Choroid plexus epithelial cell (primary cell): ENCODE data around the gene TRMO.

Experiments used
- DNase-seq: peaks from one replicate; pipeline ENCODE4 v3.0.0-alpha.2; 2010; ENCODE audit warnings: low read depth
- H3K4me3 ChIP-seq: 2 replicates; pipeline ENCODE4 v1.5.1; 2011; ENCODE audit warnings: low read depth, mild to moderate bottlenecking, control low read depth, low read length, moderate library complexity
- TF ChIP-seq, protein P1 (sequence below): conservative IDR thresholded peaks from 2 replicates; pipeline ENCODE4 v1.5.1; 2011; ENCODE audit warnings: low read depth, mild to moderate bottlenecking, control low read depth, inconsistent platforms, low read length, moderate library complexity

The TRMO gene

DNA sequence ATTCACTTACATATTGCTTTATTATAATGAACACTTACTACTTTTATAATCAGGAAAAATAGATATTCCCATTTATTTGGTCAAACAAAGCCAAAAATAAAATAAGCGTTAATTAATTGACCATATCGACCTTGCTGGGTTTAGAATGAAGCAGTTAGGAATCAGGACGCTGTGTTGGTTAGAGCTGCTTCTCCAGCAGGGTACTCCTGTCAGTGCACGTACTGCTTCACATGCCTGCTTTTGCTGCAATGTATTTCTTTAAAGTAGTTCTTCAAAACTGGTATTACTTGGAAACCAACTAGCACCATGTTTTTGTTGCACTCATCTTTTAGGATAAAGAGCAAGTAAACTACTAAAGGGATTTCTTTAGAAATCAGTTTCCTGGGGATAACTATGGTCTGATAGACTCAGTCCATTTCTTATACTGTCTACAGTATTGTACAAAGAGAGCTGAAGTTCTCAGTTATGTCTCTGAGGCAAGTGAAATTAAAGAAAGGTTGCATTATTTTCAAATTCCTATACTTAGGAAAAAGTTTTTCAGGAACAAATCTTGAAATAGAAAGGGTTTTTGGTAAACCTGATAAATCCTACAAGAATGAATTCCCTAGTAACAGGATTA is 6.8 kb upstream of the TRMO start:
- TF ChIP-seq, protein P1, sequence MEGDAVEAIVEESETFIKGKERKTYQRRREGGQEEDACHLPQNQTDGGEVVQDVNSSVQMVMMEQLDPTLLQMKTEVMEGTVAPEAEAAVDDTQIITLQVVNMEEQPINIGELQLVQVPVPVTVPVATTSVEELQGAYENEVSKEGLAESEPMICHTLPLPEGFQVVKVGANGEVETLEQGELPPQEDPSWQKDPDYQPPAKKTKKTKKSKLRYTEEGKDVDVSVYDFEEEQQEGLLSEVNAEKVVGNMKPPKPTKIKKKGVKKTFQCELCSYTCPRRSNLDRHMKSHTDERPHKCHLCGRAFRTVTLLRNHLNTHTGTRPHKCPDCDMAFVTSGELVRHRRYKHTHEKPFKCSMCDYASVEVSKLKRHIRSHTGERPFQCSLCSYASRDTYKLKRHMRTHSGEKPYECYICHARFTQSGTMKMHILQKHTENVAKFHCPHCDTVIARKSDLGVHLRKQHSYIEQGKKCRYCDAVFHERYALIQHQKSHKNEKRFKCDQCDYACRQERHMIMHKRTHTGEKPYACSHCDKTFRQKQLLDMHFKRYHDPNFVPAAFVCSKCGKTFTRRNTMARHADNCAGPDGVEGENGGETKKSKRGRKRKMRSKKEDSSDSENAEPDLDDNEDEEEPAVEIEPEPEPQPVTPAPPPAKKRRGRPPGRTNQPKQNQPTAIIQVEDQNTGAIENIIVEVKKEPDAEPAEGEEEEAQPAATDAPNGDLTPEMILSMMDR: no peak
- no peak overlapping the region for H3K4me3 ChIP-seq
- DNase-seq: no peak

DNA sequence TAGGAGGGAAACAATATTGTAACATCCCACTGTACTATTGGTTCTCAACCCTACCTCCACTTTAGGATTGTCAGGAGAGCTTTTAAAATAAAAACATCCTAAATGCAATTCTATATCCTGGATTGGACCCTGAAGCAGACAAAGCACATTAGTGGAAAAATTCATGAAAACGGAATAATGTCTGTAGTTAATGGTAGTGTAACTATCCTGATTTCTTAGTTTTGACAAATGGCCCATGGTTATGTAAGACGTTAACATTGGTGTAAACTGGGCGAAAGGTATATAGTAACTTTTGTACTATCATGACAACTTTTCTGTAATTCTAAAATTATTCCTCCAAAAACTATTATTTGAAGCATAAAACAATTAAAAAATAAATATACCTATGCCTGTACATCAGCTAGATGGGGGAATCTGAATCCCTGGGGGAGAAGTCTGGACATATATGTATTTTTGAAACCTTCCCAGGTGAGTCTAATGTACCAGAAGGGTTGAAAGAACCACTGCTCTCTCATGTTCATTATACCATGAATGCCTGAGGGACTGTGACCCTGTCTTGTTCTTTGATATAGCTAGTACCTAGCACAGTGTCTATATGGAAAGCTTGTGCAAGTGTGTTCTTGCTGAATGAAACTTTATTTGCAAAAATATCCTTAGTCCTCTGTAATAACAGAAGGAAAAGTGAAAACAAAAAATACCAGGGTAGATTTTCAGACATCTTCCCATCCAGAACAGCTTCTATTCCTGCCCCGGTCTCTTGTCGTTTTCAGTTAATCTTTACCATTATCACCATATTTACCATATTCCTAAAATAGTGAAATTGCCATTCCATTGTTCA is 3.4 kb upstream of the TRMO start:
- TF ChIP-seq, protein P1: no peak
- no peak overlapping the region for H3K4me3 ChIP-seq
- no peak for DNase-seq

DNA sequence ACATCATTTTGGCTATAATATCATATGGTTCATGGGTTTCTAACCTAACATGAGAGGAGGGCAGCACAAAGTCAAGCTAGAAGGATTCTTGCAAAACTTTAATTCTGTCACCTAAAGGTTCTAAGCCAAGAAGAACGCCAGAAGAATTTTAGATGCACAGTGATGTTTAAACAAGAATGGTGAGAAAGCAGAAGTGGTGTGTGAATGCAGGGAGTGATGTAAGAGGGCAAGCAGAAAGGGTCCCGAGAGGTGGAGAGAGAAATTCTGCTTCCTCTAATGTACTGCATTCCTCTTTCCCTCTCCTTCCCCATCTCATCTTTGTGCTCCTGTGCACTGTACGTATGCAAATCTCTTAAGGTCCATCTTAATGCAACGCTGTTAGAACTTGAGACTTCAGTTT is 2.1 kb upstream of the TRMO start:
- TF ChIP-seq, protein P1: no peak
- no peak overlapping the region for H3K4me3 ChIP-seq

DNA sequence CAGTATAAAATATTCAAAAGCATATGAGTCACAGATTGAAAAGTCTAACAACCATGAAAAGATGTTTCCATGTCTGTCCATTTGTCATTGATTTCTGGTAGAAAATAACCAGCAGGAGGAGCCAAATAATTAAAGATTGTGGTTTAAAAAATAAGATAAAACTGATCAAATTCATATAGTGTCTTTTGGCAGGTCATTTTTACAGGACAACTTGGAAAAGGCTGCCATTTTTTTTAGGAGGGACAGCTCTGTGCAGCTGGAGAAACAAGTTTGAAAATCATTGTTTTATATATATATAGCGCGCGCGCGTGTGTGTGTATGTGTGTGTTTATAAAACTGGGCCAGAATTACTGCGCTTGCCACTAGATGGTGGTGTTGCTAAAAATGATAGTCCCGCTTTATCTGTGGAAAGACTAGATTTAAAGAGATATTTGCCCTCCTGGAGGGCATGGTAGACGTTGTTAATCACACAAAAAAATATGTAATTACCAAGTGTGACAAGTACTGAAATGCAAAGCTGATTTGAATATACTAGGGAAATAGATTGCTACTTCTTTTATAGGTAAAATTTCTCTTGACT is 1.3 kb upstream of the TRMO start:
- TF ChIP-seq, protein P1: peak; percentile 73
- DNase-seq: peak; percentile 86
- H3K4me3 ChIP-seq: peak overlapping the region; percentile 50

More for the DNA sequence above, 2.1 kb upstream of the TRMO start:
- no peak for DNase-seq

GRCh38 chr9:97919217-97919813 is 3.0 kb downstream of the TRMO start:
- H3K4me3 ChIP-seq: no peak overlapping the region
- no peak for DNase-seq
- TF ChIP-seq, protein P1: no peak

GRCh38 chr9:97918611-97919010 is 3.7 kb downstream of the TRMO start:
- no peak for DNase-seq
- H3K4me3 ChIP-seq: no peak overlapping the region
- TF ChIP-seq, protein P1: no peak
